Endothelial cell of umbilical vein (primary cell): Measurements from ENCODE around the gene ITPKB. TPM values are rescaled to one million over a fixed set of nuclear protein-coding genes. Genes with fewer than 3 reads are reported as not detected.

Source experiments
- BruUV-seq: library from RNA; stranded (reverse); fragments of 400-500 nt; replicated peaks from 2 replicates; lab custom pipeline; 2021; lab: Mats Ljungman, UMichigan
- CTCF ChIA-PET: fragments of 300-600, 350-600 bp; sonication (Branson Sonifier 250); formaldehyde crosslinking; loops from one replicate; lab custom pipeline; 2021; ENCODE audit warnings: antibody characterized with exemption, inconsistent platforms; lab: Charles Lee
- POLR2A ChIA-PET: fragments of 300-600, 350-600 bp; sonication (Branson Sonifier 250); formaldehyde crosslinking; loops from one replicate; lab custom pipeline; 2021; ENCODE audit warnings: antibody characterized with exemption, inconsistent platforms; lab: Charles Lee
- DNase-seq: peaks from one replicate; pipeline ENCODE4 v3.0.0-alpha.2; 2011; ENCODE audit warnings: low read depth, low spot score
- FAIRE-seq: peaks from 2 replicates; lab custom pipeline; 2011; peaks lifted over from hg19 to GRCh38; lab: Jason Lieb, UNC
- H2AFZ ChIP-seq: 2 replicates; pipeline ENCODE4 v1.6.0; 2012; ENCODE audit warnings: low read depth, low read length, control low read depth, inconsistent platforms
- H3K27ac ChIP-seq: 2 replicates; pipeline ENCODE4 v1.5.1; 2011; ENCODE audit warnings: low read depth, mild to moderate bottlenecking, control low read depth, low read length, moderate library complexity; ENCODE audit not compliant: insufficient read depth
- H3K27me3 ChIP-seq, 2 experiments: 2 replicates each; pipeline versions ENCODE4 v1.6.0 to v1.6.1; 2011; ENCODE audit warnings: low read length in 2 of 2, mixed read lengths in 1 of 2; ENCODE audit not compliant: control insufficient read depth in 2 of 2, insufficient read depth in 2 of 2
- H3K36me3 ChIP-seq, 2 experiments: 2 replicates in 1 of 2; 3 replicates in 1 of 2; pipeline ENCODE4 v1.5.1; 2011; ENCODE audit warnings: low read length in 2 of 2, mild to moderate bottlenecking in 1 of 2, moderate library complexity in 1 of 2; ENCODE audit not compliant: control insufficient read depth in 2 of 2, insufficient read depth in 2 of 2; ENCODE audit errors: extremely low read depth in 1 of 2
- H3K4me1 ChIP-seq: 3 replicates; pipeline ENCODE4 v1.5.1; 2011; ENCODE audit warnings: mild to moderate bottlenecking, low read length; ENCODE audit not compliant: control insufficient read depth, insufficient read depth; ENCODE audit errors: extremely low read depth
- H3K4me2 ChIP-seq: 2 replicates; pipeline ENCODE4 v1.6.1; 2011; ENCODE audit warnings: low read length, control low read depth, mixed read lengths; ENCODE audit not compliant: insufficient read depth
- H3K4me3 ChIP-seq, 3 experiments: fragments of 200-600 bp in 1 of 3; sonication (generic), shearing (Covaris generic) in 1 of 3; replicated peaks in 1 of 3; 2 replicates each; pipeline ENCODE4 v1.5.1; 2011 to 2016; ENCODE audit warnings: control low read depth in 3 of 3, low read length in 3 of 3, mild to moderate bottlenecking in 2 of 3, inconsistent platforms in 1 of 3, low read depth in 1 of 3, moderate library complexity in 1 of 3; ENCODE audit not compliant: insufficient read depth in 1 of 3
- H3K79me2 ChIP-seq: 2 replicates; pipeline ENCODE4 v1.6.0; 2012; ENCODE audit warnings: low read length, inconsistent platforms; ENCODE audit not compliant: control insufficient read depth, insufficient read depth
- H3K9ac ChIP-seq: replicated peaks from 2 replicates; pipeline ENCODE3; 2011; ENCODE audit warnings: low read length, control low read depth; ENCODE audit not compliant: insufficient read depth; ENCODE audit errors: extremely low read depth
- H3K9me1 ChIP-seq: replicated peaks from 3 replicates; pipeline ENCODE4 v1.6.0; 2011; ENCODE audit warnings: mild to moderate bottlenecking, low read length; ENCODE audit not compliant: control insufficient read depth, insufficient read depth; ENCODE audit errors: extremely low read depth
- H3K9me3 ChIP-seq: replicated peaks from 2 replicates; pipeline ENCODE4 v1.5.1; 2012; ENCODE audit warnings: low read length, inconsistent platforms; ENCODE audit not compliant: control insufficient read depth, insufficient read depth
- H4K20me1 ChIP-seq: replicated peaks from 2 replicates; pipeline ENCODE3; 2011; ENCODE audit warnings: mild to moderate bottlenecking, low read length; ENCODE audit not compliant: control insufficient read depth, insufficient read depth; ENCODE audit errors: extremely low read depth
- CTCF ChIP-seq, 2 donors: IDR thresholded peaks; 1 replicate in 1 of 2; 2 replicates in 1 of 2; pipeline ENCODE4 v1.5.1; 2011; ENCODE audit warnings: low read length in 2 of 2, mild to moderate bottlenecking in 2 of 2, moderate library complexity in 2 of 2, control low read depth in 1 of 2, inconsistent platforms in 1 of 2, low read depth in 1 of 2; ENCODE audit not compliant: insufficient read depth in 1 of 2; ENCODE audit errors: extremely low read depth in 1 of 2
- EZH2 ChIP-seq: IDR thresholded peaks from 2 replicates; pipeline ENCODE4 v1.6.1; 2012; ENCODE audit warnings: borderline replicate concordance, low read depth, mild to moderate bottlenecking, moderate library complexity, low read length, inconsistent platforms; ENCODE audit not compliant: severe bottlenecking
- FOS ChIP-seq: IDR thresholded peaks from 2 replicates; pipeline ENCODE4 v1.6.1; 2011; ENCODE audit warnings: mild to moderate bottlenecking, low read length, moderate library complexity, borderline replicate concordance; ENCODE audit not compliant: insufficient read depth
- GATA2 ChIP-seq: IDR thresholded peaks from 2 replicates; pipeline ENCODE4 v1.7.0; 2011; ENCODE audit warnings: low read depth, mild to moderate bottlenecking, moderate library complexity, mixed read lengths, low read length; ENCODE audit not compliant: insufficient read length, insufficient read depth
- JUN ChIP-seq: IDR thresholded peaks from 2 replicates; pipeline ENCODE4 v1.6.1; 2011; ENCODE audit warnings: borderline replicate concordance, low read depth; ENCODE audit not compliant: insufficient read length, insufficient read depth
- MAX ChIP-seq: IDR thresholded peaks from 2 replicates; pipeline ENCODE4 v1.6.1; 2011; ENCODE audit not compliant: insufficient read depth, insufficient read length
- MYC ChIP-seq: IDR thresholded peaks from one replicate; pipeline ENCODE4 v1.6.1; 2011; ENCODE audit warnings: mild to moderate bottlenecking, low read depth, low read length
- POLR2A ChIP-seq: IDR thresholded peaks from 2 replicates; pipeline ENCODE4 v1.6.1; 2012; ENCODE audit warnings: low read depth, mild to moderate bottlenecking, control low read depth, low read length
- POLR2AphosphoS5 ChIP-seq: IDR thresholded peaks from 2 replicates; pipeline ENCODE4 v1.6.1; 2012; ENCODE audit warnings: low read depth, mild to moderate bottlenecking, control low read depth, low read length, moderate library complexity; ENCODE audit not compliant: insufficient read depth
- dilution Hi-C: fragments of 300-500 bp; cut with MboI; formaldehyde crosslinking; loops from one replicate; pipeline ENCODE4 v1.15.0; 2019; ENCODE audit warnings: low sequenced_read_pairs; ENCODE audit not compliant: extremely low pct_ligation_motif_present
- intact Hi-C: fragments of 100-400 bp; cut with micrococcal nuclease; formaldehyde crosslinking; loops from one replicate; pipeline ENCODE4 v1.10.0; 2022
- polyA plus RNA-seq, 4 experiments: library from polyadenylated mRNA; depleted of rRNA in 3 of 4; stranded (reverse) in 3 of 4; unstranded in 1 of 4; fragments of >200 nt; gene quantifications; 2 replicates each; pipeline versions ENCODE4 v1.2.1 to v1.2.3, GENCODE V29; 2011 to 2012; ENCODE audit warnings: missing spikeins in 1 of 4
- total RNA-seq: library from RNA; stranded (reverse); gene quantifications from 2 replicates; pipeline ENCODE4 v1.2.3, GENCODE V29; 2021

Gene ITPKB
- total and polyA plus RNA-seq, 2 donors (not counting 3 experiments of a cell fraction or from before 2014, with no cell fraction given), result 7.7 to 34.8 TPM

- Histone ChIP-seq H4K20me1 (no peaks in the 10 kb centered on the region), H3K27ac (no peak overlapping the region), H2AFZ (no peak overlapping the region), H3K4me1 (peaks cover 8% of the 10 kb centered on the region), H3K4me2 (no peak overlapping the region), H3K9me3 (no peaks in the 10 kb centered on the region), H3K4me3 (no peak overlapping the region), H3K9ac (no peak overlapping the region), H3K27me3 (no peaks in the 10 kb centered on the region), H3K79me2 (no peaks in the 10 kb centered on the region), H3K9me1 (no peaks in the 10 kb centered on the region), H3K36me3 (no peaks in the 10 kb centered on the region)
- ChIA-PET CTCF (interaction anchor here (0.6 to 2.4 kb wide), 3 partner anchors 24 to 124 kb away, joined by 3 to 7 read pairs (median 4); no protein-coding TSS in a partner anchor), POLR2A (no interaction called here)
- intact Hi-C loops, result no loop called here
- DNase-seq (no peak), FAIRE-seq (peak; percentile 48)
- no TSS peak for BruUV-seq
- dilution Hi-C loops, result no loop called here
- TF ChIP-seq EZH2, result no peak
- TF ChIP-seq FOS, result no peak
- TF ChIP-seq POLR2A, result no peak
- no peak for TF ChIP-seq MYC
- no peak for TF ChIP-seq POLR2AphosphoS5
- no peak for TF ChIP-seq JUN
- TF ChIP-seq GATA2, result no peak
- TF ChIP-seq MAX, result no peak
- no peak for TF ChIP-seq CTCF (IDR thresholded peaks at IDR 0.05; ENCODE audit: extremely low read depth in 1 of 2, insufficient read depth in 1 of 2, low read depth in 1 of 2, low read length in 2 of 2)
Measured at GRCh38 chr1:226704169-226704937, 34.7 kb downstream of the ITPKB start.
